Large intestine (tissue), 3 donors: Measurements from ENCODE around the gene JOSD2. TPM values are rescaled to one million over a fixed set of nuclear protein-coding genes. Genes with fewer than 3 reads are reported as not detected.

ENCODE experiments used
- DNase-seq, 2 donors: peaks; one replicate each; pipeline versions ENCODE4 v3.0.0 to v3.0.0-alpha.2; 2013
- H3K27ac ChIP-seq: one replicate; pipeline ENCODE4 v1.5.1; 2013; ENCODE audit warnings: low read length
- H3K27me3 ChIP-seq: 2 replicates; pipeline ENCODE4 v1.6.1; 2013; ENCODE audit warnings: low read length; ENCODE audit not compliant: control insufficient read depth, insufficient read depth
- H3K36me3 ChIP-seq: 2 replicates; pipeline ENCODE4 v1.6.1; 2013; ENCODE audit warnings: low read length; ENCODE audit not compliant: control insufficient read depth, insufficient read depth
- H3K4me1 ChIP-seq: one replicate; pipeline ENCODE4 v1.6.1; 2013; ENCODE audit warnings: low read length; ENCODE audit not compliant: control insufficient read depth, insufficient read depth
- H3K4me3 ChIP-seq: one replicate; pipeline ENCODE4 v1.5.1; 2013; ENCODE audit warnings: low read length
- H3K9me3 ChIP-seq: one replicate; pipeline ENCODE4 v1.6.1; 2013; ENCODE audit warnings: mild to moderate bottlenecking, low read depth, low read length, moderate library complexity; ENCODE audit not compliant: control insufficient read depth
- WGBS: methylation state at CpG from one replicate; pipeline ENCODE4 v1.1.5; 2013; ENCODE audit warnings: low lambda C conversion rate; ENCODE audit not compliant: insufficient coverage; 5-methylcytosine and 5-hydroxymethylcytosine counted together
- polyA plus RNA-seq: library from polyadenylated mRNA; unstranded; fragments of 120-200 nt; gene quantifications from one replicate; pipeline ENCODE4 v1.2.1, GENCODE V29; 2013

The JOSD2 gene
- polyA plus RNA-seq, 1 donor = 20.1 TPM

- Histone ChIP-seq H3K4me3 (no peak overlapping the region), H3K27me3 (peaks cover 28% of the 10 kb centered on the region), H3K27ac (no peak overlapping the region), H3K9me3 (peaks cover 11% of the 10 kb centered on the region), H3K4me1 (peaks cover 6% of the 10 kb centered on the region), H3K36me3 (no peaks in the 10 kb centered on the region)
- WGBS = 92% methylated on average over 4 of the region's 5 CpGs
- DNase-seq = no peak
Observed at GRCh38 chr19:50495020-50495531, 15.9 kb downstream of the JOSD2 start.

- peaks cover 4% of the 10 kb centered on the region for H3K9me3 ChIP-seq
- H3K4me1 ChIP-seq = peaks cover 6% of the 10 kb centered on the region
- no peak overlapping the region for H3K4me3 ChIP-seq
- H3K27ac ChIP-seq = no peak overlapping the region
- peaks cover 26% of the 10 kb centered on the region for H3K27me3 ChIP-seq
- H3K36me3 ChIP-seq = no peaks in the 10 kb centered on the region
- DNase-seq = no peak
- 44% methylated on average over 3 of the region's 7 CpGs for WGBS
Observed at GRCh38 chr19:50494186-50495019, 16.6 kb downstream of the JOSD2 start.

- WGBS = no CpG with 5 or more reads among the region's 8 CpGs
Observed at GRCh38 chr19:50493171-50493570, 17.8 kb downstream of the JOSD2 start.

GRCh38 chr19:50492303-50493052 lies 18.5 kb downstream of the JOSD2 start:
- H3K4me1 ChIP-seq = peaks cover 6% of the 10 kb centered on the region
- H3K9me3 ChIP-seq = peaks cover 3% of the 10 kb centered on the region
- peak; percentile 33 to 79 for DNase-seq
- no peaks in the 10 kb centered on the region for H3K36me3 ChIP-seq
- 0% methylated on average over 1 of the region's 12 CpGs for WGBS
- no peak overlapping the region for H3K27ac ChIP-seq
- no peak overlapping the region for H3K4me3 ChIP-seq
- H3K27me3 ChIP-seq = peaks cover 28% of the 10 kb centered on the region

More at GRCh38 chr19:50493171-50493570, 17.8 kb downstream of the JOSD2 start:
- H3K27me3 ChIP-seq = peaks cover 32% of the 10 kb centered on the region
- H3K4me1 ChIP-seq = peaks cover 6% of the 10 kb centered on the region
- no peak overlapping the region for H3K4me3 ChIP-seq
- no peak for DNase-seq
- no peak overlapping the region for H3K27ac ChIP-seq
- peaks cover 3% of the 10 kb centered on the region for H3K9me3 ChIP-seq
- H3K36me3 ChIP-seq = no peaks in the 10 kb centered on the region

- Histone ChIP-seq H3K27me3 (peaks cover 20% of the 10 kb centered on the region), H3K27ac (no peak overlapping the region), H3K4me1 (peaks cover 6% of the 10 kb centered on the region), H3K36me3 (no peaks in the 10 kb centered on the region), H3K4me3 (no peak overlapping the region), H3K9me3 (peaks cover 8% of the 10 kb centered on the region)
- no CpG with 5 or more reads among the region's 26 CpGs for WGBS
- DNase-seq = no peak
Observed at GRCh38 chr19:50490991-50491472, 20.0 kb downstream of the JOSD2 start.

- no CpG with 5 or more reads among the region's 18 CpGs for WGBS
Observed at GRCh38 chr19:50490411-50490811, 20.6 kb downstream of the JOSD2 start.

GRCh38 chr19:50489461-50490011 lies 21.5 kb downstream of the JOSD2 start:
- WGBS = 20% methylated on average over 1 of the region's 24 CpGs
- peaks cover 8% of the 10 kb centered on the region for H3K9me3 ChIP-seq
- H3K36me3 ChIP-seq = no peaks in the 10 kb centered on the region
- H3K4me1 ChIP-seq = peaks cover 6% of the 10 kb centered on the region
- H3K27me3 ChIP-seq = peaks cover 20% of the 10 kb centered on the region
- no peak overlapping the region for H3K27ac ChIP-seq
- no peak for DNase-seq
- no peak overlapping the region for H3K4me3 ChIP-seq

More at GRCh38 chr19:50490411-50490811, 20.6 kb downstream of the JOSD2 start:
- Histone ChIP-seq H3K27me3 (peaks cover 20% of the 10 kb centered on the region), H3K9me3 (peaks cover 8% of the 10 kb centered on the region), H3K27ac (no peak overlapping the region), H3K4me3 (no peak overlapping the region), H3K4me1 (peaks cover 6% of the 10 kb centered on the region), H3K36me3 (no peaks in the 10 kb centered on the region)
- no peak for DNase-seq

- Histone ChIP-seq H3K4me1 (peaks cover 6% of the 10 kb centered on the region), H3K4me3 (no peak overlapping the region), H3K36me3 (no peaks in the 10 kb centered on the region), H3K9me3 (peaks cover 8% of the 10 kb centered on the region), H3K27ac (no peak overlapping the region), H3K27me3 (peaks cover 20% of the 10 kb centered on the region)
- 50% methylated on average over 7 of the region's 13 CpGs for WGBS
- DNase-seq = no peak
Observed at GRCh38 chr19:50488389-50489194, 22.4 kb downstream of the JOSD2 start.

- no CpG with 5 or more reads among the region's 18 CpGs for WGBS
- DNase-seq = no peak
- Histone ChIP-seq H3K27me3 (peaks cover 20% of the 10 kb centered on the region), H3K27ac (no peak overlapping the region), H3K9me3 (peaks cover 8% of the 10 kb centered on the region), H3K36me3 (peaks cover 13% of the 10 kb centered on the region), H3K4me3 (no peak overlapping the region), H3K4me1 (peaks cover 1% of the 10 kb centered on the region)
Observed at GRCh38 chr19:50486823-50487515, 24.0 kb downstream of the JOSD2 start.
